Brain pericyte (primary cell): ENCODE measurements around the gene RGL1.
"Not testable (repeated sequence)": the region's sequence is repeated elsewhere in the genome, so short reads cannot be mapped to it uniquely, and the experiment has no call there.

ENCODE experiments used
- DNase-seq: peaks from one replicate; pipeline ENCODE4 v3.0.0-alpha.2; 2012; ENCODE audit warnings: low read depth, low spot score

The RGL1 gene

DNA sequence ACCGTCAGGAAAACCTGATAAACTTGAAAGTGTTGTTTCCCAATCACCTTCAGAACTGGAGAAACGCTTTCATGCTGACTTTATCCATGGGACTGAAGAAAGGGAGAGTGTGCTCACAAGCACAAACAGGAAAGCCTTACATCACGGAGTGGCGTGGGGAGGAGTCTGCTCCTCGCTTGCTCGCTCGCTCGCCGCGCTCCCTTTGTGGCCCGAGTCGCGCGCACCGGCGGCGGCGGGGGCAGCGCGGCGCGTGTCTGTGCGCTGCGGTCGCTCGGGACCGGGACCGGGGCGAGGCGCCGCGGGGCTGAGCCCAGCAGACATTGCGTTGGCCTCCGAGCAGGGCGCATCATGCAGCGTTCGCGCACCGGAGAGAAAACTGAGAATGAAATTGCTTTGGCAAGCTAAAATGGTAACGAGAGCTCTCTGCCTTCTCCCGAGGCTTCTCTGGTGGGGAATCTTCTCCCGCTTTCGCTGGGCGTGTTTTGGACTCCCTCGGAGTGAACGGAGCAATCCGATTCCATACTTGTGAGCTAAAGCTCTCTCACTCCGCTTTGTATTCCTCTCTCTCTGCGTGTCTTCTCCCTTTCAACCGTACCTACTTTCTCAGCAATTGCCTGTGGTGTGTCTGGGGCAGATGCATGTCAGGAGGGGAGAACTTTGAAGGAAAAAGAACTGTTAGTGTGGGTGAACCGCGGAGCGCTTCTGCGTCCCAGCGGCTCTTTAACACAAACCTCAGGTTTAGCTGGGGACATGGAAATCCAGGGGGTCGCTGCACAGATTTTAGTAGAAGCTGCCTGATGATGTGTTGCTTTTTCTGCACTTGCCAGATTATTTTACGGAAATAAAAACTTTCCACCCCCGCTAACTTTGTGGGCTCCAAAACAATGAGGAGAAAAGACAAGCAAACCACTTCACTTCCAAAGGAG is at the start of gene RGL1:
Gene RGL1 (plus strand): TSS at position 205 of the 926 bp plus-strand sequence. CDS start 178 bp downstream, at position 383.
- DNase-seq = peak; percentile 40

GRCh38 chr1:183756326-183756725 is 48.6 kb upstream of the RGL1 start:
- DNase-seq = no peak

DNA sequence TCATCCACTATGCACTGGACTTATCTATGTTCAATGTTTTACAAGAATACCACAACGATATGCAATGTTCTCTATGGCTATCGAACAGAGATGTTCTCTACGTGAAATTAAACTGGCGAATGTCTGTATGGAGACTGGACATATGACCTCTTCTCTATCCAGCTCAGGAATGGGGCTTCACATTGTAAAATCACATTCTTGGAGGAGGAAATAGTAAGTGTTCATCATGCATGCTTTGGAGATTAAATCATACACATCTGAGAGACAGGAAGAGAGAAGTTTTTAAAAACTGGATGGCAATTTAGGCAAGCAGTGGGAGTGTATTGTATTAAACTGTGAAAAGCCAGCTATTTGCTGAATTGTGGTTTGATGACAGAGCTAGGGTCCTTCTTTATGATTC is 47.9 kb upstream of the RGL1 start:
- DNase-seq = no peak

DNA sequence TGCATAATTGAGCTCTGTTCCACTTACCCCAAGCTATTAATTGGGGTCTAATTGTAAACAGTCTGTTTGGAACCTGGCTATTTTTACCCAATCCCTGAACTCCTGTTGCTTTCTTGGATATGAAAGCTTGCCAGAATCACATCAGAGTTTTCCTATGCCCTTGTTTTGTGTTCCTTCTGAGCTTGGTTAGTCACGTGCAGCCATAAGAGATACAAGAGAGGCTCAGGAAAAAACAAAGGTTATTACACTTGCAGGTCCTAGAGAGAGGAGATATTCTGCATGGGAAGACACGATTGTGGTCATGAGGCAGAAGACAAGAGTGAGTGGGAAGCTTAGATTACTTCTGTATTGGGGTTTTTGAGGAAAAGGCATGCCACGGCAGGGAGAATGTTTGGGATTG is 46.0 kb upstream of the RGL1 start:
- no peak for DNase-seq

DNA sequence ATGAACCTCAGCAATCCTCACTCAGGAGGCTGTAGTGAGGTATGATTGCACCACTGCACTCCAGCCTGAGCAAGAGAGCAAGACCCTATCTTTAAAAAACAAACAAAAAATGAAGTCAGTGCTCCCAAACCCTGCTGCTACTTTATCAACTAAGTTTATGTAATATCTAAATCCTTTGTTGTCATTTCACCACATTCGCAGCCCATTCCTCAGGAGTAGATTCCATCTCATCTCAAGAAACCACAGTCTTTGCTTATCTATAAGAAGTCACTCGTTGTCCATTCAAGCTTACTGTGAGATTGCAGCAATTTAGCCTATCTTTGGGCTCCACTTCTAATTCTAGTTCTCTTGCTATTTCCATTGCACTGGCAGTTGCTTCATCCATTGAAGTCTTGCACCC is 44.3 kb upstream of the RGL1 start:
- no peak for DNase-seq

- DNase-seq = no peak
Observed at GRCh38 chr1:183761871-183762270, 43.0 kb upstream of the RGL1 start.

DNA sequence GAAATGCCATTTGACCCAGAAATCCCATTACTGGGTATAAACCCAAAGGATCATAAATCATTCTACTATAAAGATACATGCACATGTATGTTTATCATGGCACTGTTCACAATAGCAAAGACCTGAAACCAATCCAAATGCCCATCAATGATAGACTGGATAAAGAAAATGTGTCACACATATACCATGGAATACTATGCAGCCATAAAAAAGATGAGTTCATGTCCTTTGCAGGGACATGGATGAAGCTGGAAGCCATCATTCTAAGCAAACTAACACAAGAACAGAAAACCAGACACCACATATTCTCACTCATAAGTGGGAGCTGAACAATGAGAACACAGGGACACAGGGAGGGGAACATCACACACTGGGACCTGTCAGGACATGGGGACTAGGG is 42.1 kb upstream of the RGL1 start:
- DNase-seq = not testable (repeated sequence)

GRCh38 chr1:183764981-183765380 is 39.9 kb upstream of the RGL1 start:
- no peak for DNase-seq

- no peak for DNase-seq
Observed at GRCh38 chr1:183769956-183770815, 34.7 kb upstream of the RGL1 start.

DNA sequence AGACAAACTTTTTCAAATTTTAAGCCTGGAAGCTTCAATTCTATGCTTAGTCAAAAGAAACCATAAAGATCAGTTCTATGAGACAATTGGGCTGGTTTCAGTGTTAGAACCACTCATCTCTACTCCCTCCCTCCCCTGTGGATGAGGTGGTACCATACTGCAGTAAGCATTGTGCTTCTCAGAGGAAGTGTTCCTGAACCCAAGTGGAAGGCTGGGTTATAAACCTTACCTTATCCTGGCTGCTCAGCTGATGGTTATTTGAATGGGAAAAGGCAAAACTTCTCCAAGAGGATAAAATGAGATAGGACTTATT is 34.1 kb upstream of the RGL1 start:
- no peak for DNase-seq

GRCh38 chr1:183773482-183774274 is 31.2 kb upstream of the RGL1 start:
- DNase-seq = no peak

DNA sequence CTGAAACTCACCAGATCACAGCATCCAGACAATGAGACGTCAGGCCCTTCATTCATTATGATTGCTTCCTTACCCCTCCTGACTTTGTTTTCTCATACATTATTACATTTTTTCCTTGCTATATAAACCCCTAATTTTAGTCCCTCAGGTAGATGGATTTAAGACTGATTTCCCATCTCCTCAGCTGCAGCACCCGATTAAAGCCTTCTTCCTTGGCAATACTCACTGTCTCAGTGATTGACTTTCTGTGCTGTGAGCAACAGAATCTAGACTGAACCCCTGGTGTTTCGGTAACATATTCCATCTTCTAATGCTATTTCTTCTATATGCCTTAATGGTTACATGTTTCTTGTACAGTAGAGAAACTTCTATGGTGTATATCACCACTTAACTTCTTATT is 30.0 kb upstream of the RGL1 start:
- no peak for DNase-seq

- no peak for DNase-seq
Observed at GRCh38 chr1:183776731-183777130, 28.2 kb upstream of the RGL1 start.

DNA sequence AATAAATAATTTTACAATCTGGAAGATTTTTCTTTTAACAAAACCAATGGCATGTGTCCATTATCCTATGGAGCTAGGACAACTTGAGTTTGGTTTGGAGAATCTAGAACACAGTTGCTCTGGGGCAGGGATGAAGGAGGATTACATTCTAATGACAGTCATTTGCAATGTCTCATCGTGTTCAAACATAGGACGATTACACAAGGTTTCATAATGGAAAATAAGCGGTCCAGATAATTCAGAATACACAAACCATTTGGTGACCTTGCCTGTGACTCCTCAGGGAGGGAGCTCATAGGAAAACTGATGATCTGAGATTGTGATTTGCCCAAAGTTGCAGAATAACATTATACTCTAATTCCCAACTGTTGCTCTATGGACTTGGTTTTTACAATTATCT is 27.6 kb upstream of the RGL1 start:
- DNase-seq = no peak

- peak; percentile 20 for DNase-seq
Observed at GRCh38 chr1:183778045-183778444, 26.9 kb upstream of the RGL1 start.

- no peak for DNase-seq
Observed at GRCh38 chr1:183778568-183779433, 26.1 kb upstream of the RGL1 start.

DNA sequence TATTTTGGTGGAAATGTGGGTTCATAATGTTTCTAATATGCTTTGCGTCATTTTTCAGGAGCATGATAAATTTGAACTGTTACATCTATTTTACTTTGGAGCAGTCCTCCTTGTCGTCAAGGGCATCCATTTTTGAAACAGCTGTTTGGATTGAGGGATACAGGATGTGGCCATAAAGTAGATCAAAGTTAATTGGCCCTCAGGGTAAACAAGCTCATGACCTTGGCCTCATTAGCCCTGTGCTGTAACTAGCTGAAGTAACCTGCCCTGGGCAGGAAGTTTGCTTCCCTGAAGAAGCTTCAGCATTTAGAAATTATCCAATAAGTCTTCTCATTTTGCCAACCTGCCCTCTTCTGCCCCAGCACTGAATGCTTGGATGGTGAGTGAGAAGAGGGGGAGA is 24.8 kb upstream of the RGL1 start:
- no peak for DNase-seq

DNA sequence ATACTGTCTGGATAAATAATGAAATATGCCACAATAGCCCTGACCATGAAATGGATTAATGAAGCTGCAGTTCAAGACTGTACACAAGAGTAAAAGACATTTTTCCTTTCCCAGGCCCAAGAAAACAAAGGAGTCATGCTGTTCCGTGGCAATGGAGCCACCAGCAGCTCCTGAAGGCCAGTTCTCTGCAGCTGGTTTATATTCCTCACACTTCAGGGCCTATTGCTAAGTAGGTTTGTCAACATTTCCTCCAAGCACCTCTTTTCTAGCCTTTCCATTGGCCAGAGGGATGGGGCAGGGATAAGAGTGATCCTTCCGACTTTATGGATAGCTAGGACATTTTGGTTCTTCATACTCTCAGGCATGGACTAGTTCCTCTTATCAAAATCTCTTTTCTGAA is 24.2 kb upstream of the RGL1 start:
- no peak for DNase-seq

GRCh38 chr1:183783342-183783741 is 21.6 kb upstream of the RGL1 start:
- DNase-seq = no peak

GRCh38 chr1:183783767-183784637 is 20.9 kb upstream of the RGL1 start:
- DNase-seq = no peak
